ENCODE measurements around the gene AKR7A2. TPM values are rescaled to one million over a fixed set of nuclear protein-coding genes. Genes with fewer than 3 reads are reported as not detected.

The AKR7A2 gene
- total and polyA plus RNA-seq, 9 of the 15 experiments (the other 6 are each of a cell fraction or from before 2014, with no cell fraction given), result 2.0 to 78.4 (median 49.4) TPM

DNA sequence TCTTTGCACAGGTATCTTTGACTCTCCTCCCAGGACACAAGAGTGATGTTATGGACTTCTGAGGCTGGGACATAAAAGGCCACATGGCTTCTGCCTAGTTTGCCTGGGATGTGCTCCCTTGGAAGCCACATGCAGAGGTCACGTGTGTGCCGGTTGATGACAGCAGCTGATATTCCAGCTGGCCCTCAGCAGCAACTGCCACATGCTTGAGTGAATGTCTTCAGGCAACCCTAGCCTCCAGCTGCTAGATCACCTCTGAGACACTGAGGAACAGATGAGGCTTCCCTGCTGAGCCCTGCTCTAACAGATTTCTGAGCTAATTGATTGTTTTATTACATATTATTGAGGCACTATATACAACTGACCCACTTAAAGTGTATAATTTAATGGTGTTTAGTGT, 11.7 kb downstream of the AKR7A2 start (continued):
- TF ChIP-seq, protein P1, sequence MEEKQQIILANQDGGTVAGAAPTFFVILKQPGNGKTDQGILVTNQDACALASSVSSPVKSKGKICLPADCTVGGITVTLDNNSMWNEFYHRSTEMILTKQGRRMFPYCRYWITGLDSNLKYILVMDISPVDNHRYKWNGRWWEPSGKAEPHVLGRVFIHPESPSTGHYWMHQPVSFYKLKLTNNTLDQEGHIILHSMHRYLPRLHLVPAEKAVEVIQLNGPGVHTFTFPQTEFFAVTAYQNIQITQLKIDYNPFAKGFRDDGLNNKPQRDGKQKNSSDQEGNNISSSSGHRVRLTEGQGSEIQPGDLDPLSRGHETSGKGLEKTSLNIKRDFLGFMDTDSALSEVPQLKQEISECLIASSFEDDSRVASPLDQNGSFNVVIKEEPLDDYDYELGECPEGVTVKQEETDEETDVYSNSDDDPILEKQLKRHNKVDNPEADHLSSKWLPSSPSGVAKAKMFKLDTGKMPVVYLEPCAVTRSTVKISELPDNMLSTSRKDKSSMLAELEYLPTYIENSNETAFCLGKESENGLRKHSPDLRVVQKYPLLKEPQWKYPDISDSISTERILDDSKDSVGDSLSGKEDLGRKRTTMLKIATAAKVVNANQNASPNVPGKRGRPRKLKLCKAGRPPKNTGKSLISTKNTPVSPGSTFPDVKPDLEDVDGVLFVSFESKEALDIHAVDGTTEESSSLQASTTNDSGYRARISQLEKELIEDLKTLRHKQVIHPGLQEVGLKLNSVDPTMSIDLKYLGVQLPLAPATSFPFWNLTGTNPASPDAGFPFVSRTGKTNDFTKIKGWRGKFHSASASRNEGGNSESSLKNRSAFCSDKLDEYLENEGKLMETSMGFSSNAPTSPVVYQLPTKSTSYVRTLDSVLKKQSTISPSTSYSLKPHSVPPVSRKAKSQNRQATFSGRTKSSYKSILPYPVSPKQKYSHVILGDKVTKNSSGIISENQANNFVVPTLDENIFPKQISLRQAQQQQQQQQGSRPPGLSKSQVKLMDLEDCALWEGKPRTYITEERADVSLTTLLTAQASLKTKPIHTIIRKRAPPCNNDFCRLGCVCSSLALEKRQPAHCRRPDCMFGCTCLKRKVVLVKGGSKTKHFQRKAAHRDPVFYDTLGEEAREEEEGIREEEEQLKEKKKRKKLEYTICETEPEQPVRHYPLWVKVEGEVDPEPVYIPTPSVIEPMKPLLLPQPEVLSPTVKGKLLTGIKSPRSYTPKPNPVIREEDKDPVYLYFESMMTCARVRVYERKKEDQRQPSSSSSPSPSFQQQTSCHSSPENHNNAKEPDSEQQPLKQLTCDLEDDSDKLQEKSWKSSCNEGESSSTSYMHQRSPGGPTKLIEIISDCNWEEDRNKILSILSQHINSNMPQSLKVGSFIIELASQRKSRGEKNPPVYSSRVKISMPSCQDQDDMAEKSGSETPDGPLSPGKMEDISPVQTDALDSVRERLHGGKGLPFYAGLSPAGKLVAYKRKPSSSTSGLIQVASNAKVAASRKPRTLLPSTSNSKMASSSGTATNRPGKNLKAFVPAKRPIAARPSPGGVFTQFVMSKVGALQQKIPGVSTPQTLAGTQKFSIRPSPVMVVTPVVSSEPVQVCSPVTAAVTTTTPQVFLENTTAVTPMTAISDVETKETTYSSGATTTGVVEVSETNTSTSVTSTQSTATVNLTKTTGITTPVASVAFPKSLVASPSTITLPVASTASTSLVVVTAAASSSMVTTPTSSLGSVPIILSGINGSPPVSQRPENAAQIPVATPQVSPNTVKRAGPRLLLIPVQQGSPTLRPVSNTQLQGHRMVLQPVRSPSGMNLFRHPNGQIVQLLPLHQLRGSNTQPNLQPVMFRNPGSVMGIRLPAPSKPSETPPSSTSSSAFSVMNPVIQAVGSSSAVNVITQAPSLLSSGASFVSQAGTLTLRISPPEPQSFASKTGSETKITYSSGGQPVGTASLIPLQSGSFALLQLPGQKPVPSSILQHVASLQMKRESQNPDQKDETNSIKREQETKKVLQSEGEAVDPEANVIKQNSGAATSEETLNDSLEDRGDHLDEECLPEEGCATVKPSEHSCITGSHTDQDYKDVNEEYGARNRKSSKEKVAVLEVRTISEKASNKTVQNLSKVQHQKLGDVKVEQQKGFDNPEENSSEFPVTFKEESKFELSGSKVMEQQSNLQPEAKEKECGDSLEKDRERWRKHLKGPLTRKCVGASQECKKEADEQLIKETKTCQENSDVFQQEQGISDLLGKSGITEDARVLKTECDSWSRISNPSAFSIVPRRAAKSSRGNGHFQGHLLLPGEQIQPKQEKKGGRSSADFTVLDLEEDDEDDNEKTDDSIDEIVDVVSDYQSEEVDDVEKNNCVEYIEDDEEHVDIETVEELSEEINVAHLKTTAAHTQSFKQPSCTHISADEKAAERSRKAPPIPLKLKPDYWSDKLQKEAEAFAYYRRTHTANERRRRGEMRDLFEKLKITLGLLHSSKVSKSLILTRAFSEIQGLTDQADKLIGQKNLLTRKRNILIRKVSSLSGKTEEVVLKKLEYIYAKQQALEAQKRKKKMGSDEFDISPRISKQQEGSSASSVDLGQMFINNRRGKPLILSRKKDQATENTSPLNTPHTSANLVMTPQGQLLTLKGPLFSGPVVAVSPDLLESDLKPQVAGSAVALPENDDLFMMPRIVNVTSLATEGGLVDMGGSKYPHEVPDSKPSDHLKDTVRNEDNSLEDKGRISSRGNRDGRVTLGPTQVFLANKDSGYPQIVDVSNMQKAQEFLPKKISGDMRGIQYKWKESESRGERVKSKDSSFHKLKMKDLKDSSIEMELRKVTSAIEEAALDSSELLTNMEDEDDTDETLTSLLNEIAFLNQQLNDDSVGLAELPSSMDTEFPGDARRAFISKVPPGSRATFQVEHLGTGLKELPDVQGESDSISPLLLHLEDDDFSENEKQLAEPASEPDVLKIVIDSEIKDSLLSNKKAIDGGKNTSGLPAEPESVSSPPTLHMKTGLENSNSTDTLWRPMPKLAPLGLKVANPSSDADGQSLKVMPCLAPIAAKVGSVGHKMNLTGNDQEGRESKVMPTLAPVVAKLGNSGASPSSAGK (IDR thresholded peaks at IDR 0.05), result peak; percentile 93
- TF ChIP-seq, protein P2, sequence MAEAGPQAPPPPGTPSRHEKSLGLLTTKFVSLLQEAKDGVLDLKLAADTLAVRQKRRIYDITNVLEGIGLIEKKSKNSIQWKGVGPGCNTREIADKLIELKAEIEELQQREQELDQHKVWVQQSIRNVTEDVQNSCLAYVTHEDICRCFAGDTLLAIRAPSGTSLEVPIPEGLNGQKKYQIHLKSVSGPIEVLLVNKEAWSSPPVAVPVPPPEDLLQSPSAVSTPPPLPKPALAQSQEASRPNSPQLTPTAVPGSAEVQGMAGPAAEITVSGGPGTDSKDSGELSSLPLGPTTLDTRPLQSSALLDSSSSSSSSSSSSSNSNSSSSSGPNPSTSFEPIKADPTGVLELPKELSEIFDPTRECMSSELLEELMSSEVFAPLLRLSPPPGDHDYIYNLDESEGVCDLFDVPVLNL (CRISPR knock-in tag; IDR thresholded peaks at IDR 0.05; ENCODE audit: low read depth), result no peak
- TF ChIP-seq, protein P3, sequence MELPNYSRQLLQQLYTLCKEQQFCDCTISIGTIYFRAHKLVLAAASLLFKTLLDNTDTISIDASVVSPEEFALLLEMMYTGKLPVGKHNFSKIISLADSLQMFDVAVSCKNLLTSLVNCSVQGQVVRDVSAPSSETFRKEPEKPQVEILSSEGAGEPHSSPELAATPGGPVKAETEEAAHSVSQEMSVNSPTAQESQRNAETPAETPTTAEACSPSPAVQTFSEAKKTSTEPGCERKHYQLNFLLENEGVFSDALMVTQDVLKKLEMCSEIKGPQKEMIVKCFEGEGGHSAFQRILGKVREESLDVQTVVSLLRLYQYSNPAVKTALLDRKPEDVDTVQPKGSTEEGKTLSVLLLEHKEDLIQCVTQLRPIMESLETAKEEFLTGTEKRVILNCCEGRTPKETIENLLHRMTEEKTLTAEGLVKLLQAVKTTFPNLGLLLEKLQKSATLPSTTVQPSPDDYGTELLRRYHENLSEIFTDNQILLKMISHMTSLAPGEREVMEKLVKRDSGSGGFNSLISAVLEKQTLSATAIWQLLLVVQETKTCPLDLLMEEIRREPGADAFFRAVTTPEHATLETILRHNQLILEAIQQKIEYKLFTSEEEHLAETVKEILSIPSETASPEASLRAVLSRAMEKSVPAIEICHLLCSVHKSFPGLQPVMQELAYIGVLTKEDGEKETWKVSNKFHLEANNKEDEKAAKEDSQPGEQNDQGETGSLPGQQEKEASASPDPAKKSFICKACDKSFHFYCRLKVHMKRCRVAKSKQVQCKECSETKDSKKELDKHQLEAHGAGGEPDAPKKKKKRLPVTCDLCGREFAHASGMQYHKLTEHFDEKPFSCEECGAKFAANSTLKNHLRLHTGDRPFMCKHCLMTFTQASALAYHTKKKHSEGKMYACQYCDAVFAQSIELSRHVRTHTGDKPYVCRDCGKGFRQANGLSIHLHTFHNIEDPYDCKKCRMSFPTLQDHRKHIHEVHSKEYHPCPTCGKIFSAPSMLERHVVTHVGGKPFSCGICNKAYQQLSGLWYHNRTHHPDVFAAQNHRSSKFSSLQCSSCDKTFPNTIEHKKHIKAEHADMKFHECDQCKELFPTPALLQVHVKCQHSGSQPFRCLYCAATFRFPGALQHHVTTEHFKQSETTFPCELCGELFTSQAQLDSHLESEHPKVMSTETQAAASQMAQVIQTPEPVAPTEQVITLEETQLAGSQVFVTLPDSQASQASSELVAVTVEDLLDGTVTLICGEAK (IDR thresholded peaks at IDR 0.05), result no peak
- TF ChIP-seq, protein P3 (CRISPR knock-in tag; IDR thresholded peaks at IDR 0.05), result no peak
- TF ChIP-seq TAF9B (IDR thresholded peaks at IDR 0.05; ENCODE audit: partially characterized antibody) (peak; percentile 88), HMG20B (CRISPR knock-in tag; IDR thresholded peaks at IDR 0.05) (no peak), NR3C1 (CRISPR knock-in tag; IDR thresholded peaks at IDR 0.05) (no peak)

Data from K562 (cell line).